Neural crest cell (in vitro differentiated cells): Measurements from ENCODE around the gene DUSP15. TPM values are rescaled to one million over a fixed set of nuclear protein-coding genes. Genes with fewer than 3 reads are reported as not detected.

ENCODE experiments used
- DNase-seq: peaks from one replicate; pipeline ENCODE4 v3.0.0; 2021; ENCODE audit warnings: low read depth, mixed read lengths, low spot score
- H3K27ac Mint-ChIP-seq: one replicate; pipeline ENCODE4 v1.8.0; 2021; ENCODE audit warnings: mild to moderate bottlenecking, mixed read lengths; ENCODE audit not compliant: unreplicated experiment
- H3K27me3 Mint-ChIP-seq: 2 replicates; pipeline ENCODE4 v1.8.0; 2021; ENCODE audit warnings: low read depth, mild to moderate bottlenecking, mixed read lengths
- H3K36me3 Mint-ChIP-seq: 2 replicates; pipeline ENCODE4 v1.8.0; 2021; ENCODE audit warnings: low read depth, mild to moderate bottlenecking, mixed read lengths
- H3K4me1 Mint-ChIP-seq: 2 replicates; pipeline ENCODE4 v1.8.0; 2021; ENCODE audit warnings: mixed read lengths
- H3K4me3 Mint-ChIP-seq: one replicate; pipeline ENCODE4 v1.8.0; 2021; ENCODE audit warnings: mild to moderate bottlenecking, mixed read lengths
- H3K9me3 Mint-ChIP-seq: 2 replicates; pipeline ENCODE4 v1.8.0; 2021; ENCODE audit warnings: mixed read lengths
- total RNA-seq: library from RNA; stranded (reverse); gene quantifications from 2 replicates; pipeline ENCODE4 v1.2.1, GENCODE V29; 2021
- TF ChIP-seq, protein P1 (sequence below): fragments of 200-600 bp; sonication (generic); conservative IDR thresholded peaks from 2 replicates; pipeline ENCODE4 v1.5.0; 2021; ENCODE audit warnings: antibody characterized with exemption, mild to moderate bottlenecking

The DUSP15 gene
- total RNA-seq, 1 donor from 2014 or later = 13.5 TPM

GRCh38 chr20:31813611-31814010, 56.7 kb downstream of the DUSP15 start:
- H3K36me3 Mint-ChIP-seq = peaks cover 2% of the 10 kb centered on the region
- H3K4me1 Mint-ChIP-seq = peaks cover 23% of the 10 kb centered on the region
- H3K27ac Mint-ChIP-seq = no peak overlapping the region
- TF ChIP-seq, protein P1, sequence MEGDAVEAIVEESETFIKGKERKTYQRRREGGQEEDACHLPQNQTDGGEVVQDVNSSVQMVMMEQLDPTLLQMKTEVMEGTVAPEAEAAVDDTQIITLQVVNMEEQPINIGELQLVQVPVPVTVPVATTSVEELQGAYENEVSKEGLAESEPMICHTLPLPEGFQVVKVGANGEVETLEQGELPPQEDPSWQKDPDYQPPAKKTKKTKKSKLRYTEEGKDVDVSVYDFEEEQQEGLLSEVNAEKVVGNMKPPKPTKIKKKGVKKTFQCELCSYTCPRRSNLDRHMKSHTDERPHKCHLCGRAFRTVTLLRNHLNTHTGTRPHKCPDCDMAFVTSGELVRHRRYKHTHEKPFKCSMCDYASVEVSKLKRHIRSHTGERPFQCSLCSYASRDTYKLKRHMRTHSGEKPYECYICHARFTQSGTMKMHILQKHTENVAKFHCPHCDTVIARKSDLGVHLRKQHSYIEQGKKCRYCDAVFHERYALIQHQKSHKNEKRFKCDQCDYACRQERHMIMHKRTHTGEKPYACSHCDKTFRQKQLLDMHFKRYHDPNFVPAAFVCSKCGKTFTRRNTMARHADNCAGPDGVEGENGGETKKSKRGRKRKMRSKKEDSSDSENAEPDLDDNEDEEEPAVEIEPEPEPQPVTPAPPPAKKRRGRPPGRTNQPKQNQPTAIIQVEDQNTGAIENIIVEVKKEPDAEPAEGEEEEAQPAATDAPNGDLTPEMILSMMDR = no peak
- DNase-seq = no peak
- H3K4me3 Mint-ChIP-seq = no peak overlapping the region
- no peaks in the 10 kb centered on the region for H3K9me3 Mint-ChIP-seq
- H3K27me3 Mint-ChIP-seq = no peaks in the 10 kb centered on the region

- peaks cover 28% of the 10 kb centered on the region for H3K4me1 Mint-ChIP-seq
- H3K27ac Mint-ChIP-seq = peak overlapping the region; percentile 45
Measured at GRCh38 chr20:31811796-31812728, 58.3 kb downstream of the DUSP15 start.

GRCh38 chr20:31811198-31811597, 59.1 kb downstream of the DUSP15 start:
- H3K27me3 Mint-ChIP-seq = no peaks in the 10 kb centered on the region
- TF ChIP-seq, protein P1 = no peak
- H3K27ac Mint-ChIP-seq = no peak overlapping the region
- H3K4me3 Mint-ChIP-seq = no peak overlapping the region
- peaks cover 28% of the 10 kb centered on the region for H3K4me1 Mint-ChIP-seq
- no peak for DNase-seq
- H3K9me3 Mint-ChIP-seq = no peaks in the 10 kb centered on the region
- H3K36me3 Mint-ChIP-seq = peaks cover 5% of the 10 kb centered on the region

More at GRCh38 chr20:31811796-31812728, 58.3 kb downstream of the DUSP15 start:
- H3K27me3 Mint-ChIP-seq = no peaks in the 10 kb centered on the region
- TF ChIP-seq, protein P1 = no peak
- DNase-seq = no peak
- H3K9me3 Mint-ChIP-seq = no peaks in the 10 kb centered on the region
- H3K36me3 Mint-ChIP-seq = peaks cover 2% of the 10 kb centered on the region
- no peak overlapping the region for H3K4me3 Mint-ChIP-seq

Other genes starting within 250 kb of the DUSP15 start
- not detected in 2 replicates for gene COX4I2, start 232.6 kb downstream of the DUSP15 start, total RNA-seq
- 74.3 and 74.8 TPM in 2 replicates for gene BCL2L1, start 147.7 kb downstream of the DUSP15 start, total RNA-seq
- 208 and 210 TPM in 2 replicates for gene TPX2, start 131.2 kb downstream of the DUSP15 start, total RNA-seq
- gene MYLK2, start 51.2 kb downstream of the DUSP15 start, total RNA-seq = 1.6 and 1.8 TPM in 2 replicates
- not detected in 2 replicates for gene FOXS1, start 24.9 kb downstream of the DUSP15 start, total RNA-seq
- 2.9 and 3.3 TPM in 2 replicates for gene TTLL9, start 107 bp upstream of the DUSP15 start, total RNA-seq
- gene PDRG1, start 81.5 kb upstream of the DUSP15 start, total RNA-seq = 32.0 and 34.9 TPM in 2 replicates
- gene XKR7, start 97.6 kb upstream of the DUSP15 start, total RNA-seq = 4.5 and 4.9 TPM in 2 replicates
- gene CCM2L, start 139.9 kb upstream of the DUSP15 start, total RNA-seq = 0.14 and 0.26 TPM in 2 replicates
- not detected in 2 replicates for gene HCK, start 181.7 kb upstream of the DUSP15 start, total RNA-seq
- 76.7 and 76.8 TPM in 2 replicates for gene TM9SF4, start 239.2 kb upstream of the DUSP15 start, total RNA-seq